Smooth muscle cell (in vitro differentiated cells): ENCODE data around the gene FOXC2. TPM values are rescaled to one million over a fixed set of nuclear protein-coding genes. Genes with fewer than 3 reads are reported as not detected.

Experiments used
- DNase-seq: peaks from one replicate; lab custom pipeline; 2025; ENCODE audit not compliant: unreplicated experiment; lab: John Stamatoyannopoulos, UW
- H2AFZ ChIP-seq: fragments of 200-600 bp; sonication (generic); 2 replicates; pipeline ENCODE4 v1.6.0; 2016; ENCODE audit warnings: antibody characterized with exemption, low read depth, mild to moderate bottlenecking
- H3F3A ChIP-seq: fragments of 200-600 bp; sonication (generic); 2 replicates; pipeline ENCODE4 v1.6.0; 2017; ENCODE audit warnings: antibody characterized with exemption, low read depth
- H3K27ac ChIP-seq: fragments of 200-600 bp; sonication (generic); 2 replicates; pipeline ENCODE4 v1.5.1; 2016; ENCODE audit warnings: low read depth, mild to moderate bottlenecking
- H3K27me3 ChIP-seq: fragments of 200-600 bp; sonication (generic); 2 replicates; pipeline ENCODE4 v1.6.1; 2016; ENCODE audit warnings: low read depth, mild to moderate bottlenecking
- H3K36me3 ChIP-seq: fragments of 200-600 bp; sonication (generic); 2 replicates; pipeline ENCODE4 v1.5.1; 2016; ENCODE audit warnings: low read depth
- H3K4me1 ChIP-seq: fragments of 200-600 bp; sonication (generic); 2 replicates; pipeline ENCODE4 v1.5.1; 2016; ENCODE audit warnings: low read depth
- H3K4me2 ChIP-seq: fragments of 200-600 bp; sonication (generic); 2 replicates; pipeline ENCODE4 v1.6.0; 2016; ENCODE audit warnings: mild to moderate bottlenecking
- H3K4me3 ChIP-seq: fragments of 200-600 bp; sonication (generic); 2 replicates; pipeline ENCODE4 v1.5.1; 2016; ENCODE audit warnings: mild to moderate bottlenecking
- H3K79me2 ChIP-seq: fragments of 200-600 bp; sonication (generic); 2 replicates; pipeline ENCODE4 v1.6.0; 2016; ENCODE audit warnings: low read depth, mild to moderate bottlenecking
- H3K9ac ChIP-seq: fragments of 200-600 bp; sonication (generic); 2 replicates; pipeline ENCODE4 v1.6.0; 2016; ENCODE audit warnings: low read depth
- H3K9me3 ChIP-seq: fragments of 200-600 bp; sonication (generic); replicated peaks from 2 replicates; pipeline ENCODE4 v1.5.1; 2016; ENCODE audit warnings: low read depth
- H4K20me1 ChIP-seq: fragments of 200-600 bp; sonication (generic); 2 replicates; pipeline ENCODE4 v1.6.0; 2016; ENCODE audit warnings: low read depth
- WGBS: methylation state at CpG from one replicate; pipeline ENCODE4 v1.1.7; 2016; ENCODE audit warnings: low lambda C conversion rate; 5-methylcytosine and 5-hydroxymethylcytosine counted together
- polyA plus RNA-seq: library from polyadenylated mRNA; unstranded; fragments of >200 nt; fragmentation: Nextera tagmentation; extraction: Ambion mirVana; gene quantifications from 2 replicates; pipeline ENCODE4 v1.2.1, GENCODE V29; 2016
- total RNA-seq: library from RNA; depleted of rRNA; stranded (reverse); fragments of >200 nt; gene quantifications from 2 replicates; pipeline ENCODE4 v1.2.3, GENCODE V29; 2014
- TF ChIP-seq, protein P1 (sequence below): fragments of 200-600 bp; sonication (generic); IDR thresholded peaks from 2 replicates; pipeline ENCODE4 v1.5.1; 2017; ENCODE audit warnings: borderline replicate concordance, mild to moderate bottlenecking, antibody characterized with exemption; ENCODE audit not compliant: insufficient read depth, poor library complexity, severe bottlenecking

The FOXC2 gene
- total and polyA plus RNA-seq, 2 experiments from 2014 or later = 2.7 to 18.0 TPM

DNA sequence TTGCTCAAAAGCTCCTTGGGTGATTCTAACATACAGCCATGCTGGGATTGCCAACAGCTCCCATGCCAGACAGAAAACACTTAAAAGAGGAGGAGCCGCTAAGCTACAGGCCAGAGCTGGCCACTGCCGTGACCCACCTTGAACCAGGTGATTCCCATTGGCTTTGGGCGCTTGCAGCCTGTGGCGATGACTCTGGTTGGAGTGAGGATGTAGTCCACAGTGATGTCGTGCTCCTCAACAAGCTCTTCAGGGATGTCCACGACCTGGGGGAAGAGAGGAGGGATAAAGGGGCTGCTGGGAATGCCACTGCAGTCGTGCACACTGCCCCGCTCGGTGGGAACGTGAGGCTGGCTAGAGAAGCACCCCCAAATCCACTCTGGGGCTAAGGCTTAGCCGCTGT lies 25.1 kb upstream of the FOXC2 start:
- H3F3A ChIP-seq = no peaks in the 10 kb centered on the region
- H4K20me1 ChIP-seq = peaks cover 7% of the 10 kb centered on the region
- H2AFZ ChIP-seq = no peak overlapping the region
- TF ChIP-seq, protein P1, sequence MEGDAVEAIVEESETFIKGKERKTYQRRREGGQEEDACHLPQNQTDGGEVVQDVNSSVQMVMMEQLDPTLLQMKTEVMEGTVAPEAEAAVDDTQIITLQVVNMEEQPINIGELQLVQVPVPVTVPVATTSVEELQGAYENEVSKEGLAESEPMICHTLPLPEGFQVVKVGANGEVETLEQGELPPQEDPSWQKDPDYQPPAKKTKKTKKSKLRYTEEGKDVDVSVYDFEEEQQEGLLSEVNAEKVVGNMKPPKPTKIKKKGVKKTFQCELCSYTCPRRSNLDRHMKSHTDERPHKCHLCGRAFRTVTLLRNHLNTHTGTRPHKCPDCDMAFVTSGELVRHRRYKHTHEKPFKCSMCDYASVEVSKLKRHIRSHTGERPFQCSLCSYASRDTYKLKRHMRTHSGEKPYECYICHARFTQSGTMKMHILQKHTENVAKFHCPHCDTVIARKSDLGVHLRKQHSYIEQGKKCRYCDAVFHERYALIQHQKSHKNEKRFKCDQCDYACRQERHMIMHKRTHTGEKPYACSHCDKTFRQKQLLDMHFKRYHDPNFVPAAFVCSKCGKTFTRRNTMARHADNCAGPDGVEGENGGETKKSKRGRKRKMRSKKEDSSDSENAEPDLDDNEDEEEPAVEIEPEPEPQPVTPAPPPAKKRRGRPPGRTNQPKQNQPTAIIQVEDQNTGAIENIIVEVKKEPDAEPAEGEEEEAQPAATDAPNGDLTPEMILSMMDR = no peak
- no peaks in the 10 kb centered on the region for H3K27me3 ChIP-seq
- H3K36me3 ChIP-seq = no peaks in the 10 kb centered on the region
- DNase-seq = no peak
- no peaks in the 10 kb centered on the region for H3K79me2 ChIP-seq
- H3K9me3 ChIP-seq = no peaks in the 10 kb centered on the region
- no peak overlapping the region for H3K4me3 ChIP-seq
- H3K27ac ChIP-seq = no peak overlapping the region
- H3K9ac ChIP-seq = no peak overlapping the region
- 95% methylated on average over 11 of the region's 11 CpGs for WGBS
- H3K4me1 ChIP-seq = no peaks in the 10 kb centered on the region
- no peak overlapping the region for H3K4me2 ChIP-seq

DNA sequence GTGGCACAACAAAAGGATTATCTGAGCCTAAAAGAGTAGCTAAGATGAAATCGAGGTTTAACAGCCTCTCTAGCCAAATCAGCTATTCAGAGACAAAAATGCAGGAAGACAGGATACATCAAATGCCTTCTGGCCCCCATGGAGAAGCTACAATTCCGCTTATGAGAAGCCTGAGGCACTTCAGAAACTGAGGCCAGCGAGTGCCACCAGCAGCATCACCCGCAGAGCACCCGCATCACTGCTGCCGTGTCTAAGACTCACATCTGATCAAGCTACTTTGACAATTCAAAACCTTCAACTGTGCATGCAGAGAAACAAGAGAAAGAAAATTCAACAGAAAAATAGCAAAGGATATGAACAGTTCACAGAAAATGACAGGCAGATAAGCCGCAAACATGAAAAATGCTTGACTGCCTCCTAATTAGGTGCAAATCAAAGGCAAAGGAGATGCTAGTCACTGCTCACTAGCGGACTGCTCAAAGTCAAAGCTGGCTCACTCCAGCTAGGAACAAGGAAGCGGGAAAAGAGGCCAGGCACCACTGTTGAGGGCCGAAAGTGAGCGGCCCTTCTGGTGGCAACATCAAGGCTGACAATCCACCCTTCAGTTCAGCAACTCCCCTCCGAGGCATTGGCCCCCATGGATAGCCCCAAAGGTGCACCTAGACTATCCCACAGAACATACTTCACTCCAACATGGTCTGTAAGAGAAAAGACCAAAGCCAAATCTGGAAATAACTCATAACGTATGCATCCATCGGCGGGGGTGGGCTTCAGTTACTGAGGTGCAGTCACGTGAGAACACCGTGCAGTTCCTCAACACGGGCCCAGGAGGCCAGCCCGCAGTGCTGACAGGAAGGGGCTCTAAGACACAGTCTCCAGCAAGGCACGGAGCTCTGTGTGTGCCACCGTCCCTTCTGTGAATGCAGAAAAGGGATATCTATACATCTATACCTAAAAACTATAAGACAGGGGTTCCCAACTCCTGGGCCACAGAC lies 23.6 kb upstream of the FOXC2 start:
- no peak overlapping the region for H2AFZ ChIP-seq
- no peaks in the 10 kb centered on the region for H3K27me3 ChIP-seq
- TF ChIP-seq, protein P1 = no peak
- WGBS = 94% methylated on average over 21 of the region's 21 CpGs
- H3F3A ChIP-seq = no peaks in the 10 kb centered on the region
- H3K4me1 ChIP-seq = no peaks in the 10 kb centered on the region
- H3K9ac ChIP-seq = no peak overlapping the region
- no peak overlapping the region for H3K4me2 ChIP-seq
- H3K79me2 ChIP-seq = no peaks in the 10 kb centered on the region
- H3K9me3 ChIP-seq = no peaks in the 10 kb centered on the region
- peaks cover 7% of the 10 kb centered on the region for H4K20me1 ChIP-seq
- peaks cover 3% of the 10 kb centered on the region for H3K36me3 ChIP-seq
- DNase-seq = no peak
- no peak overlapping the region for H3K27ac ChIP-seq
- H3K4me3 ChIP-seq = no peak overlapping the region

DNA sequence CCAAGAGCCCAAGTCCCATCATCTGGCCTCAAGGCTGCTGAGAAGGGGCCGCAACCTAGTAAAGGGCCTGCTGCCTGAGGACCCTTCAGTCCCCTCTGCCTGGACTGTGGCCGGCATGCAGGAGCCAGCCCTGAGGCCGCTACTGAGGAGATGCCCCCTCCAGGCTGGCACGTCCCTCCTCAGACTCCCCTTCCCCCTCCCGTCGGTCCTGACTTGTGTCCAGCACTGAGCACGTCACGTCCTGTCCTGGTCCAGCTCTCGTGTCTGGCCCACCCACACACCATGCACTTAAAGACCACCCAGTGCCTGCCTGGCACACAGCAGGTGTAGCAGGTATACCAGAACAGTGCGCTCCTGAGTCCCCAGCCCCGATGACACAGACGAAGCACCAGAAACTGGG lies 21.1 kb upstream of the FOXC2 start:
- Histone ChIP-seq H3K9me3 (no peaks in the 10 kb centered on the region), H2AFZ (no peak overlapping the region), H4K20me1 (peaks cover 7% of the 10 kb centered on the region), H3K4me1 (no peaks in the 10 kb centered on the region), H3F3A (no peaks in the 10 kb centered on the region), H3K27ac (no peak overlapping the region), H3K79me2 (no peaks in the 10 kb centered on the region), H3K9ac (no peak overlapping the region), H3K4me2 (no peak overlapping the region), H3K36me3 (peaks cover 3% of the 10 kb centered on the region), H3K4me3 (no peak overlapping the region), H3K27me3 (no peaks in the 10 kb centered on the region)
- WGBS = 80% methylated on average over 12 of the region's 12 CpGs
- no peak for DNase-seq
- TF ChIP-seq, protein P1 = no peak
